Measurements from ENCODE around the gene BAIAP3.

Gene BAIAP3

GRCh38 chr16:1309888-1310831, 23.3 kb upstream of the BAIAP3 start:
- Histone ChIP-seq H3K56ac (ENCODE audit: low read length) (peak overlapping the region; percentile 94), H2BK15ac (replicated peaks; ENCODE audit: low read depth) (no peak overlapping the region), H2AK5ac (ENCODE audit: low read length) (no peak overlapping the region), H3K23ac (ENCODE audit: low read length) (no peak overlapping the region), H3K4me3 (ENCODE audit: low read length) (peak overlapping the region; percentile 90), H3K27me3 (ENCODE audit: insufficient read depth, low read length, poor library complexity) (no peaks in the 10 kb centered on the region), H4K8ac (ENCODE audit: low read depth, low read length) (no peak overlapping the region), H3K36me3 (ENCODE audit: control insufficient read depth, insufficient read depth, low read length) (peaks cover 2% of the 10 kb centered on the region), H3K4ac (ENCODE audit: low read depth, low read length) (peak overlapping the region; percentile 92), H3K79me1 (ENCODE audit: low read length) (peaks cover 5% of the 10 kb centered on the region), H2BK5ac (ENCODE audit: low read length) (no peak overlapping the region), H3K27ac (ENCODE audit: low read depth, low read length) (no peak overlapping the region), H3K9ac (ENCODE audit: low read length) (peak overlapping the region; percentile 79), H3K18ac (ENCODE audit: low read length) (peak overlapping the region; percentile 88), H4K5ac (ENCODE audit: low read length) (no peak overlapping the region), H3K4me1 (ENCODE audit: control insufficient read depth, low read depth, low read length) (peaks cover 6% of the 10 kb centered on the region), H2BK120ac (ENCODE audit: low read depth, low read length) (no peak overlapping the region), H3K79me2 (ENCODE audit: control insufficient read depth, insufficient read depth, low read length) (peaks cover 53% of the 10 kb centered on the region), H3K4me2 (ENCODE audit: low read length) (peak overlapping the region; percentile 98)
- no CpG with 5 or more reads among the region's 77 CpGs for WGBS (ENCODE audit: extremely low coverage, insufficient coverage, low lambda C conversion rate)
- DNase-seq: no peak

GRCh38 chr16:1310832-1311200, 22.6 kb upstream of the BAIAP3 start:
- Histone ChIP-seq H3K27ac (ENCODE audit: low read depth, low read length) (no peak overlapping the region), H3K9ac (ENCODE audit: low read length) (peak overlapping the region; percentile 79), H3K23ac (ENCODE audit: low read length) (no peak overlapping the region), H3K79me1 (ENCODE audit: low read length) (peaks cover 6% of the 10 kb centered on the region), H4K5ac (ENCODE audit: low read length) (no peak overlapping the region), H2BK5ac (ENCODE audit: low read length) (no peak overlapping the region), H3K18ac (ENCODE audit: low read length) (no peak overlapping the region), H4K8ac (ENCODE audit: low read depth, low read length) (no peak overlapping the region), H2BK120ac (ENCODE audit: low read depth, low read length) (no peak overlapping the region), H3K4me2 (ENCODE audit: low read length) (peak overlapping the region; percentile 98), H2BK15ac (replicated peaks; ENCODE audit: low read depth) (no peak overlapping the region), H2AK5ac (ENCODE audit: low read length) (no peak overlapping the region), H3K79me2 (ENCODE audit: control insufficient read depth, insufficient read depth, low read length) (peaks cover 56% of the 10 kb centered on the region), H3K4ac (ENCODE audit: low read depth, low read length) (no peak overlapping the region), H3K27me3 (ENCODE audit: insufficient read depth, low read length, poor library complexity) (no peaks in the 10 kb centered on the region), H3K4me3 (ENCODE audit: low read length) (peak overlapping the region; percentile 90), H3K56ac (ENCODE audit: low read length) (peak overlapping the region; percentile 94), H3K4me1 (ENCODE audit: control insufficient read depth, low read depth, low read length) (peaks cover 6% of the 10 kb centered on the region), H3K36me3 (ENCODE audit: control insufficient read depth, insufficient read depth, low read length) (peaks cover 6% of the 10 kb centered on the region)
- no peak for DNase-seq
- no CpG with 5 or more reads among the region's 14 CpGs for WGBS (ENCODE audit: extremely low coverage, insufficient coverage, low lambda C conversion rate)

- WGBS (ENCODE audit: extremely low coverage, insufficient coverage, low lambda C conversion rate): no CpG with 5 or more reads among the region's 13 CpGs
- no peak overlapping the region for H3K27ac ChIP-seq (ENCODE audit: low read depth, low read length)
Observed at GRCh38 chr16:1311212-1311737, 22.2 kb upstream of the BAIAP3 start.

GRCh38 chr16:1311738-1312466, 21.5 kb upstream of the BAIAP3 start:
- Histone ChIP-seq H3K4me2 (ENCODE audit: low read length) (no peak overlapping the region), H3K27ac (ENCODE audit: low read depth, low read length) (no peak overlapping the region), H2BK5ac (ENCODE audit: low read length) (no peak overlapping the region), H3K79me2 (ENCODE audit: control insufficient read depth, insufficient read depth, low read length) (peaks cover 60% of the 10 kb centered on the region), H3K9ac (ENCODE audit: low read length) (peak overlapping the region; percentile 79), H2BK120ac (ENCODE audit: low read depth, low read length) (no peak overlapping the region), H3K4ac (ENCODE audit: low read depth, low read length) (no peak overlapping the region), H2AK5ac (ENCODE audit: low read length) (no peak overlapping the region), H3K18ac (ENCODE audit: low read length) (no peak overlapping the region), H3K4me1 (ENCODE audit: control insufficient read depth, low read depth, low read length) (peaks cover 6% of the 10 kb centered on the region), H3K23ac (ENCODE audit: low read length) (peak overlapping the region; percentile 89), H3K36me3 (ENCODE audit: control insufficient read depth, insufficient read depth, low read length) (peaks cover 11% of the 10 kb centered on the region), H3K4me3 (ENCODE audit: low read length) (no peak overlapping the region), H4K5ac (ENCODE audit: low read length) (no peak overlapping the region), H3K27me3 (ENCODE audit: insufficient read depth, low read length, poor library complexity) (no peaks in the 10 kb centered on the region), H3K56ac (ENCODE audit: low read length) (peak overlapping the region; percentile 94), H4K8ac (ENCODE audit: low read depth, low read length) (no peak overlapping the region), H3K79me1 (ENCODE audit: low read length) (peaks cover 11% of the 10 kb centered on the region), H2BK15ac (replicated peaks; ENCODE audit: low read depth) (no peak overlapping the region)
- DNase-seq: no peak
- WGBS (ENCODE audit: extremely low coverage, insufficient coverage, low lambda C conversion rate): no CpG with 5 or more reads among the region's 35 CpGs

More at GRCh38 chr16:1311212-1311737, 22.2 kb upstream of the BAIAP3 start:
- Histone ChIP-seq H3K23ac (ENCODE audit: low read length) (peak overlapping the region; percentile 89), H2BK15ac (replicated peaks; ENCODE audit: low read depth) (no peak overlapping the region), H4K8ac (ENCODE audit: low read depth, low read length) (no peak overlapping the region), H4K5ac (ENCODE audit: low read length) (no peak overlapping the region), H3K79me1 (ENCODE audit: low read length) (peaks cover 11% of the 10 kb centered on the region), H3K4me1 (ENCODE audit: control insufficient read depth, low read depth, low read length) (peaks cover 6% of the 10 kb centered on the region), H2BK5ac (ENCODE audit: low read length) (no peak overlapping the region), H3K9ac (ENCODE audit: low read length) (peak overlapping the region; percentile 79), H3K27me3 (ENCODE audit: insufficient read depth, low read length, poor library complexity) (no peaks in the 10 kb centered on the region), H3K56ac (ENCODE audit: low read length) (peak overlapping the region; percentile 94), H2AK5ac (ENCODE audit: low read length) (no peak overlapping the region), H3K36me3 (ENCODE audit: control insufficient read depth, insufficient read depth, low read length) (peaks cover 10% of the 10 kb centered on the region), H3K79me2 (ENCODE audit: control insufficient read depth, insufficient read depth, low read length) (peaks cover 60% of the 10 kb centered on the region), H3K18ac (ENCODE audit: low read length) (no peak overlapping the region), H3K4ac (ENCODE audit: low read depth, low read length) (no peak overlapping the region), H3K4me3 (ENCODE audit: low read length) (peak overlapping the region; percentile 90), H2BK120ac (ENCODE audit: low read depth, low read length) (no peak overlapping the region), H3K4me2 (ENCODE audit: low read length) (peak overlapping the region; percentile 98)
- no peak for DNase-seq

GRCh38 chr16:1312467-1312816, 21.0 kb upstream of the BAIAP3 start:
- no peak overlapping the region for H4K5ac ChIP-seq (ENCODE audit: low read length)
- H2BK5ac ChIP-seq (ENCODE audit: low read length): no peak overlapping the region
- H3K79me1 ChIP-seq (ENCODE audit: low read length): peaks cover 14% of the 10 kb centered on the region
- H3K4me1 ChIP-seq (ENCODE audit: control insufficient read depth, low read depth, low read length): peaks cover 6% of the 10 kb centered on the region
- no peak overlapping the region for H3K4me2 ChIP-seq (ENCODE audit: low read length)
- H2BK120ac ChIP-seq (ENCODE audit: low read depth, low read length): no peak overlapping the region
- no CpG with 5 or more reads among the region's 16 CpGs for WGBS (ENCODE audit: extremely low coverage, insufficient coverage, low lambda C conversion rate)
- DNase-seq: no peak
- H3K27me3 ChIP-seq (ENCODE audit: insufficient read depth, low read length, poor library complexity): no peaks in the 10 kb centered on the region
- peak overlapping the region; percentile 25 for H3K56ac ChIP-seq (ENCODE audit: low read length)
- no peak overlapping the region for H3K18ac ChIP-seq (ENCODE audit: low read length)
- no peak overlapping the region for H3K23ac ChIP-seq (ENCODE audit: low read length)
- no peak overlapping the region for H2AK5ac ChIP-seq (ENCODE audit: low read length)
- peaks cover 63% of the 10 kb centered on the region for H3K79me2 ChIP-seq (ENCODE audit: control insufficient read depth, insufficient read depth, low read length)
- no peak overlapping the region for H4K8ac ChIP-seq (ENCODE audit: low read depth, low read length)
- no peak overlapping the region for H3K9ac ChIP-seq (ENCODE audit: low read length)
- no peak overlapping the region for H2BK15ac ChIP-seq (replicated peaks; ENCODE audit: low read depth)
- no peak overlapping the region for H3K4me3 ChIP-seq (ENCODE audit: low read length)
- H3K4ac ChIP-seq (ENCODE audit: low read depth, low read length): no peak overlapping the region
- peaks cover 14% of the 10 kb centered on the region for H3K36me3 ChIP-seq (ENCODE audit: control insufficient read depth, insufficient read depth, low read length)
- no peak overlapping the region for H3K27ac ChIP-seq (ENCODE audit: low read depth, low read length)

Data from mesendoderm (in vitro differentiated cells).